Mucosa of rectum (tissue), 2 donors: ENCODE results near the gene RAD9B.
A peak's percentile ranks its signal among the peaks of the same experiment; 100 is the strongest.
"Not testable (repeated sequence)": the region's sequence is repeated elsewhere in the genome, so short reads cannot be mapped to it uniquely, and the experiment has no call there.

Experiments
- H3K27ac ChIP-seq, 2 donors: one replicate each; pipeline ENCODE4 v1.7.0; 2013; ENCODE audit warnings: inconsistent platforms in 2 of 2, low read depth in 2 of 2, low read length in 2 of 2
- H3K27me3 ChIP-seq, 2 donors: one replicate each; pipeline ENCODE4 v1.7.0; 2013; ENCODE audit warnings: low read length in 2 of 2; ENCODE audit not compliant: control insufficient read depth in 2 of 2, insufficient read depth in 2 of 2
- H3K36me3 ChIP-seq, 2 donors: one replicate each; pipeline ENCODE4 v1.7.0; 2013; ENCODE audit warnings: low read length in 2 of 2; ENCODE audit not compliant: control insufficient read depth in 2 of 2, insufficient read depth in 2 of 2
- H3K4me1 ChIP-seq, 2 donors: one replicate each; pipeline ENCODE4 v1.7.0; 2013; ENCODE audit warnings: low read length in 2 of 2, mild to moderate bottlenecking in 1 of 2; ENCODE audit not compliant: control insufficient read depth in 2 of 2, insufficient read depth in 2 of 2
- H3K4me3 ChIP-seq, 2 donors: one replicate each; pipeline ENCODE4 v1.7.0; 2013; ENCODE audit warnings: low read length in 2 of 2
- H3K9ac ChIP-seq, 2 donors: one replicate each; pipeline ENCODE4 v1.7.0; 2013; ENCODE audit warnings: low read length in 2 of 2, low read depth in 1 of 2, mild to moderate bottlenecking in 1 of 2
- H3K9me3 ChIP-seq, 2 donors: one replicate each; pipeline ENCODE4 v1.7.0; 2013; ENCODE audit warnings: low read length in 2 of 2; ENCODE audit not compliant: control insufficient read depth in 2 of 2
- donor health status: healthy.
- donor health status: Normal muscosa, but diverticular disease.

The RAD9B gene

GRCh38 chr12:110475426-110475825, 26.7 kb upstream of the RAD9B start:
- Histone ChIP-seq H3K27me3 (no peaks in the 10 kb centered on the region), H3K4me1 (no peaks in the 10 kb centered on the region), H3K36me3 (no peaks in the 10 kb centered on the region), H3K27ac (no peak overlapping the region), H3K4me3 (no peak overlapping the region), H3K9ac (no peak overlapping the region), H3K9me3 (no peaks in the 10 kb centered on the region)

- Histone ChIP-seq H3K4me3 (no peak overlapping the region), H3K9ac (no peak overlapping the region), H3K36me3 (peaks cover 12 to 13% of the 10 kb centered on the region in 2 donors), H3K27ac (no peak overlapping the region), H3K9me3 (no peaks in the 10 kb centered on the region), H3K4me1 (peaks cover 14 to 19% of the 10 kb centered on the region in 2 donors), H3K27me3 (no peaks in the 10 kb centered on the region)
Observed at GRCh38 chr12:110498984-110499706, 3.0 kb upstream of the RAD9B start.

- Histone ChIP-seq H3K27me3 (no peaks in the 10 kb centered on the region), H3K4me1 (peaks cover 14 to 19% of the 10 kb centered on the region in 2 donors)
Observed at GRCh38 chr12:110501399-110501751, 756 bp upstream of the RAD9B start.

GRCh38 chr12:110503432-110503831, 1.3 kb downstream of the RAD9B start:
- Histone ChIP-seq H3K9ac (no peak overlapping the region), H3K27ac (no peak overlapping the region), H3K4me1 (peaks cover 14 to 19% of the 10 kb centered on the region in 2 donors), H3K4me3 (no peak overlapping the region), H3K36me3 (no peaks in the 10 kb centered on the region), H3K9me3 (no peaks in the 10 kb centered on the region), H3K27me3 (no peaks in the 10 kb centered on the region)

More at GRCh38 chr12:110501399-110501751, 756 bp upstream of the RAD9B start:
- Histone ChIP-seq H3K36me3 (no peaks in the 10 kb centered on the region), H3K9ac (peak overlapping the region; percentile 90 to 96), H3K4me3 (peak overlapping the region; percentile 97 to 98), H3K27ac (peak overlapping the region; percentile 92 to 94), H3K9me3 (no peaks in the 10 kb centered on the region)

- H3K27ac ChIP-seq, result no peak overlapping the region
- H3K27me3 ChIP-seq, result no peaks in the 10 kb centered on the region
- H3K4me1 ChIP-seq, result peaks cover 14 to 16% of the 10 kb centered on the region in 2 donors
- no peaks in the 10 kb centered on the region for H3K36me3 ChIP-seq
- H3K4me3 ChIP-seq, result no peak overlapping the region
- H3K9ac ChIP-seq, result no peak overlapping the region
- no peaks in the 10 kb centered on the region for H3K9me3 ChIP-seq
Observed at GRCh38 chr12:110505332-110505731, 3.2 kb downstream of the RAD9B start.

GRCh38 chr12:110508071-110508586, 6.0 kb downstream of the RAD9B start:
- Histone ChIP-seq H3K9me3 (no peaks in the 10 kb centered on the region), H3K27me3 (no peaks in the 10 kb centered on the region), H3K27ac (no peak overlapping the region), H3K9ac (no peak overlapping the region), H3K4me3 (no peak overlapping the region), H3K4me1 (no peaks in the 10 kb centered on the region), H3K36me3 (no peaks in the 10 kb centered on the region)

- H3K4me3 ChIP-seq, result no peak overlapping the region
- no peaks in the 10 kb centered on the region for H3K27me3 ChIP-seq
- no peaks in the 10 kb centered on the region for H3K9me3 ChIP-seq
- H3K9ac ChIP-seq, result no peak overlapping the region
- H3K4me1 ChIP-seq, result no peaks in the 10 kb centered on the region
- H3K36me3 ChIP-seq, result no peaks in the 10 kb centered on the region
- no peak overlapping the region for H3K27ac ChIP-seq
Observed at GRCh38 chr12:110513842-110514241, 11.7 kb downstream of the RAD9B start.

- no peaks in the 10 kb centered on the region for H3K4me1 ChIP-seq
- H3K36me3 ChIP-seq, result no peaks in the 10 kb centered on the region
- H3K9ac ChIP-seq, result no peak overlapping the region
- no peak overlapping the region for H3K27ac ChIP-seq
- H3K27me3 ChIP-seq, result no peaks in the 10 kb centered on the region
- H3K9me3 ChIP-seq, result no peaks in the 10 kb centered on the region
- no peak overlapping the region for H3K4me3 ChIP-seq
Observed at GRCh38 chr12:110514363-110514762, 12.2 kb downstream of the RAD9B start.

- Histone ChIP-seq H3K9me3 (no peaks in the 10 kb centered on the region), H3K4me1 (no peaks in the 10 kb centered on the region), H3K36me3 (no peaks in the 10 kb centered on the region), H3K27ac (no peak overlapping the region), H3K4me3 (no peak overlapping the region), H3K9ac (no peak overlapping the region), H3K27me3 (no peaks in the 10 kb centered on the region)
Observed at GRCh38 chr12:110516995-110517394, 14.9 kb downstream of the RAD9B start.

GRCh38 chr12:110518014-110518413, 15.9 kb downstream of the RAD9B start:
- H3K4me3 ChIP-seq, H3K4me1 ChIP-seq, H3K27me3 ChIP-seq, H3K36me3 ChIP-seq, H3K9me3 ChIP-seq, H3K9ac ChIP-seq, H3K27ac ChIP-seq: not testable (repeated sequence)
